Measurements from ENCODE around the gene CHST9. TPM values are rescaled to one million over a fixed set of nuclear protein-coding genes. Genes with fewer than 3 reads are reported as not detected.

The CHST9 gene
- total RNA-seq, 1 donor from 2014 or later = 0.82 TPM

DNA sequence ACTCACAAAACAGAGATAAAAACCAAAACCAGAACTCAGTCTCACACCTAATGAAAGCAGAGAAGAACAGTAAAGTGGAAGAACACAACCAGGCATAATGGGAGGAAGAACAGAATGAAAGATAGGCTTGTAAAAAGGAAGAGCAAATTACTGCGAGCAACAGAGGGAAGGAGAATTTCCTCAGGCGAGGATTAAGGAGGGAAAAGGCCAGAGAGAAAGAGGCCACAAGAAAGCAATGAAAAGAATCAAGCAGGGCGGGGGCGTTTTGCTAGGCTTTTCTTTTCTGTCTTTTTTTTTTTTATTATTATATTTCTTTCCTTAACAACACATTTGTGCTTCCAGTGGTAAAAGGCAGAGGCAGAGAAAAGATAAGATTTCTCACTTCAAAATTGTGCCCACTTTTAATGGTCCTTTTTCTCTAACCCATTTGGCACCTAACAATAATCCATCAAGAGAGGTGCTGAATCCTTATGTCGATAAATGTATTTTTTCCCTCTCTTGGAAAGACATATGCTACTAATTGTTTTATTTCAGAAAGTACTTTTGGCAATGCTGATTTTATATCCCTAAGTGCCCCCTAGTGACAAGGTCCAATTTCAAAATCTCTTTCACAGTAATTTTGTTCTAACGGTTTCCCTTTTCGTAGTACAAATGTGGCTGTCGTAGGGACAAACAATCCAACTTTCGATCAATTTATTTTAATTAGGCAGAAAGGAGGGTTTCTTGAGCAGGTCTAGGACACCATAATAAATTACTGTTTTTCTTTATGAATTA lies 180.9 kb downstream of the CHST9 start:
- Mint-ChIP-seq H3K9me3 (ENCODE audit: low read depth) (no peaks in the 10 kb centered on the region), H3K27ac (ENCODE audit: unreplicated experiment) (no peak overlapping the region), H3K4me1 (ENCODE audit: low read depth) (no peaks in the 10 kb centered on the region), H3K36me3 (ENCODE audit: low read depth) (no peaks in the 10 kb centered on the region), H3K27me3 (ENCODE audit: low read depth) (peaks cover 33% of the 10 kb centered on the region), H3K4me3 (ENCODE audit: unreplicated experiment) (no peak overlapping the region)
- TF ChIP-seq, protein P1, sequence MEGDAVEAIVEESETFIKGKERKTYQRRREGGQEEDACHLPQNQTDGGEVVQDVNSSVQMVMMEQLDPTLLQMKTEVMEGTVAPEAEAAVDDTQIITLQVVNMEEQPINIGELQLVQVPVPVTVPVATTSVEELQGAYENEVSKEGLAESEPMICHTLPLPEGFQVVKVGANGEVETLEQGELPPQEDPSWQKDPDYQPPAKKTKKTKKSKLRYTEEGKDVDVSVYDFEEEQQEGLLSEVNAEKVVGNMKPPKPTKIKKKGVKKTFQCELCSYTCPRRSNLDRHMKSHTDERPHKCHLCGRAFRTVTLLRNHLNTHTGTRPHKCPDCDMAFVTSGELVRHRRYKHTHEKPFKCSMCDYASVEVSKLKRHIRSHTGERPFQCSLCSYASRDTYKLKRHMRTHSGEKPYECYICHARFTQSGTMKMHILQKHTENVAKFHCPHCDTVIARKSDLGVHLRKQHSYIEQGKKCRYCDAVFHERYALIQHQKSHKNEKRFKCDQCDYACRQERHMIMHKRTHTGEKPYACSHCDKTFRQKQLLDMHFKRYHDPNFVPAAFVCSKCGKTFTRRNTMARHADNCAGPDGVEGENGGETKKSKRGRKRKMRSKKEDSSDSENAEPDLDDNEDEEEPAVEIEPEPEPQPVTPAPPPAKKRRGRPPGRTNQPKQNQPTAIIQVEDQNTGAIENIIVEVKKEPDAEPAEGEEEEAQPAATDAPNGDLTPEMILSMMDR (IDR thresholded peaks at IDR 0.05) = peak; percentile 84
- DNase-seq (ENCODE audit: low spot score) = no peak

DNA sequence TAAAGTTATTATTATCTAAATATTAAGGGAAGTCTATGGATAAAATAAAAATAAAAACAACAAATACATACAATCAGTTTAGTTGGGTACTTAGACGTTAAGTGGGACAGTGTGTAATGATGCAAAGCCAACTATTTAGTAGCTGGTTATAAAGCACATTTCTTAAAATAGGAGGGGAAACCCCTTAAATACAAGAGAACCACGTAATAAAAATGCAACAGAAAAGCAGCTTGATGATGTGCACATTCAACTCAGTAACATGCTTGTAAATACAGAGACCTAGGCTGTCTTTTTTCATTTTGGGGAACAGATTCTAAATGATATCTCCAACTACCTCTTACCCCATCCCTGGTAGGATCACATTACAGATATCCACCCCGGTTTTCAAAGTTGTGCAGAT lies 185.3 kb downstream of the CHST9 start:
- Mint-ChIP-seq H3K36me3 (ENCODE audit: low read depth) (peaks cover 4% of the 10 kb centered on the region), H3K4me3 (ENCODE audit: unreplicated experiment) (no peak overlapping the region), H3K27me3 (ENCODE audit: low read depth) (peaks cover 10% of the 10 kb centered on the region), H3K27ac (ENCODE audit: unreplicated experiment) (no peak overlapping the region), H3K9me3 (ENCODE audit: low read depth) (no peaks in the 10 kb centered on the region), H3K4me1 (ENCODE audit: low read depth) (peaks cover 4% of the 10 kb centered on the region)
- TF ChIP-seq, protein P1 (IDR thresholded peaks at IDR 0.05) = no peak
- no peak for DNase-seq (ENCODE audit: low spot score)

DNA sequence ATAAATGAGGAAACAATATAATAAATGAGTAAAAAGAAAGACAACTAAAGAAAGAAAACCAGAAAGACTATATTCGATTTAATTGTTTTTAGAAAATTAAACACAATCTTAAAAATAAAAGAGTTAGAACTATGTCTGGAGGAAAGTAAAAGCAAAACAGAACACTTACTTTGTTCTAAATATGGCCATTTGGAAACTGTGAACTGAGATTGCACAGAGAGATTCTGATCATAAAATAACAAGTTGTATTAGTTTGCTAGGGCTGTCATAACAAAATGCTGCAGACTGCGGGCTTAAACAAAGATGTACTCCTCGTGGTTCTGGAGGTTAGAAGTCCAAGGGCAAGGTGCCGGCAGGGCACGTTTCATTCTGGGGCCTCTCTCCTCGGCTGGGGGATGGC lies 191.5 kb downstream of the CHST9 start:
- TF ChIP-seq, protein P1 (IDR thresholded peaks at IDR 0.05) = no peak
- H3K27me3 Mint-ChIP-seq (ENCODE audit: low read depth) = peaks cover 4% of the 10 kb centered on the region
- H3K4me1 Mint-ChIP-seq (ENCODE audit: low read depth) = peaks cover 4% of the 10 kb centered on the region
- DNase-seq (ENCODE audit: low spot score) = no peak
- H3K4me3 Mint-ChIP-seq (ENCODE audit: unreplicated experiment) = no peak overlapping the region
- H3K27ac Mint-ChIP-seq (ENCODE audit: unreplicated experiment) = no peak overlapping the region
- H3K9me3 Mint-ChIP-seq (ENCODE audit: low read depth) = peaks cover 8% of the 10 kb centered on the region
- H3K36me3 Mint-ChIP-seq (ENCODE audit: low read depth) = peaks cover 4% of the 10 kb centered on the region

DNA sequence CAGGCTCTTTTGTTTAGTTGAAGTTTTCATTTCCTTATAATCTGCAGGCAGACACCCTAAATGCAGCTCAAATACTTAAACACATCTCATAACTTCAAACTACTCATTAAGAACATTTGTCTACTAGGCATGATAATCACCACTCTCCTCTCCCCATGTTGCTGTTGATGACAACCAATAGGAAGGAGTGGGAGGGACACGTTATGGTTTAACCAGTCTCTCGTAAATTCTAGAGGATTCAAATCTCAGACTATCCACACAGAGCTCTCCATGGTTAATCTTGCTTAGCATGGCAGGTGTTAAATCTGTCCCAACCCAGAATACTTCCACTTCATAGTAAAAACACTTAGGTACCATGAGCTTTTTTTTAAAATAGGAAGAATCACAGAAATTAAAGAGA lies 192.2 kb downstream of the CHST9 start:
- no peak for DNase-seq (ENCODE audit: low spot score)
- Mint-ChIP-seq H3K27ac (ENCODE audit: unreplicated experiment) (no peak overlapping the region), H3K36me3 (ENCODE audit: low read depth) (peaks cover 2% of the 10 kb centered on the region), H3K4me1 (ENCODE audit: low read depth) (peaks cover 4% of the 10 kb centered on the region), H3K4me3 (ENCODE audit: unreplicated experiment) (no peak overlapping the region), H3K9me3 (ENCODE audit: low read depth) (peaks cover 8% of the 10 kb centered on the region), H3K27me3 (ENCODE audit: low read depth) (peaks cover 4% of the 10 kb centered on the region)
- TF ChIP-seq, protein P1 (IDR thresholded peaks at IDR 0.05) = no peak

DNA sequence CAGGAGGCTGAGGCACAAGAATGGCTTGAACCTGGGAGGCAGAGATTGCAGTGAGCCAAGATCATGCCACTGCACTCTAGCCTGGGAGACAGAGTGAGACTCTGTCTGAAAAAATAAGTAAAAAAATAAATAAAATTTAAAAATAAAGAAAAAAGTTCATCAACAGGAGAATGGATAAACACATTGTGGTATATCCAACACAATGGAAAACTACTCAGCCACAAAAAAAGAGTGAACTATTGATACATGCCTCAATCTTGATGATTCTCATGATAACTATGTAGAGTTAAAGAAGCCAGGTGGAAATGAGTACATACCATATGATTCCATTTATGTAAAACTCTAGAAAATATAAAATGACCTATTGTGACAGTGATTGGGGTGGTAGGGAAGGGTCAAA lies 195.3 kb downstream of the CHST9 start:
- peaks cover 5% of the 10 kb centered on the region for H3K27me3 Mint-ChIP-seq (ENCODE audit: low read depth)
- H3K9me3 Mint-ChIP-seq (ENCODE audit: low read depth) = peaks cover 17% of the 10 kb centered on the region
- H3K4me3 Mint-ChIP-seq (ENCODE audit: unreplicated experiment) = no peak overlapping the region
- no peak for DNase-seq (ENCODE audit: low spot score)
- TF ChIP-seq, protein P1 (IDR thresholded peaks at IDR 0.05) = no peak
- H3K36me3 Mint-ChIP-seq (ENCODE audit: low read depth) = no peaks in the 10 kb centered on the region
- H3K27ac Mint-ChIP-seq (ENCODE audit: unreplicated experiment) = no peak overlapping the region
- no peaks in the 10 kb centered on the region for H3K4me1 Mint-ChIP-seq (ENCODE audit: low read depth)
